Measurements from ENCODE around the gene SERPINA12. TPM values are rescaled to one million over a fixed set of nuclear protein-coding genes. Genes with fewer than 3 reads are reported as not detected.
A peak's percentile ranks its signal among the peaks of the same experiment; 100 is the strongest.

SERPINA12 gene, protein sequence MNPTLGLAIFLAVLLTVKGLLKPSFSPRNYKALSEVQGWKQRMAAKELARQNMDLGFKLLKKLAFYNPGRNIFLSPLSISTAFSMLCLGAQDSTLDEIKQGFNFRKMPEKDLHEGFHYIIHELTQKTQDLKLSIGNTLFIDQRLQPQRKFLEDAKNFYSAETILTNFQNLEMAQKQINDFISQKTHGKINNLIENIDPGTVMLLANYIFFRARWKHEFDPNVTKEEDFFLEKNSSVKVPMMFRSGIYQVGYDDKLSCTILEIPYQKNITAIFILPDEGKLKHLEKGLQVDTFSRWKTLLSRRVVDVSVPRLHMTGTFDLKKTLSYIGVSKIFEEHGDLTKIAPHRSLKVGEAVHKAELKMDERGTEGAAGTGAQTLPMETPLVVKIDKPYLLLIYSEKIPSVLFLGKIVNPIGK
- total RNA-seq: not detected

DNA sequence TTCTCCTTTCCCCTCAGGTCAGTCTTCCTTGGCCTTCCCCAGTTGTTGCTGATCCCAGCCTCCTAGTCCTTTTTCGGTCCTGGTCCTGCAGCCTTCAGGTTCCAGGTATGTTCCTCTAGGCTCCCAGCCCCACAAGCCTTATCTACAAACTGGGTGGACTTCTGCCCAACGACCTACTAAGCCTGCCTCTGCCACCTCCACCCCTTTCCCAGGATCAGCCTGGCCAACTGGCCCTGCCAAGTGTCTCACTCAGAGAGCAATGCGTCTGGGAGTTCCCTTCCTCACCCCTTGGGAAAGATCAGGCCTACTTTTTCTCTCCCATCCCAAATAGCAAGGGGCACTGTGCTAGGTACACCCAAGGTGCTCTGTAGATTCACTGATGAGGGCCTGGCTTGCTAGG is at the start of gene SERPINA12:
TSS of gene SERPINA12 (minus strand) at position 114 of the 400 bp plus-strand sequence. CDS start 11,072 bp downstream, outside the sequence.
- Mint-ChIP-seq H3K27ac (no peak within 1 kb of the TSS), H3K4me3 (no peak within 1 kb of the TSS), H3K36me3 (ENCODE audit: low read depth) (no peaks in the 10 kb centered on the region), H3K27me3 (ENCODE audit: low read depth) (peaks cover 5% of the 10 kb centered on the region), H3K4me1 (ENCODE audit: low read depth) (no peaks in the 10 kb centered on the region), H3K9me3 (ENCODE audit: insufficient read depth) (no peaks in the 10 kb centered on the region)
- ChIA-PET POLR2A (no interaction called here), CTCF (interaction anchor here (0.9 kb wide), 1 partner anchor 23 kb away, joined by 3 read pairs; no protein-coding TSS in a partner anchor)
- DNase-seq: no peak
- ATAC-seq: no peak

DNA sequence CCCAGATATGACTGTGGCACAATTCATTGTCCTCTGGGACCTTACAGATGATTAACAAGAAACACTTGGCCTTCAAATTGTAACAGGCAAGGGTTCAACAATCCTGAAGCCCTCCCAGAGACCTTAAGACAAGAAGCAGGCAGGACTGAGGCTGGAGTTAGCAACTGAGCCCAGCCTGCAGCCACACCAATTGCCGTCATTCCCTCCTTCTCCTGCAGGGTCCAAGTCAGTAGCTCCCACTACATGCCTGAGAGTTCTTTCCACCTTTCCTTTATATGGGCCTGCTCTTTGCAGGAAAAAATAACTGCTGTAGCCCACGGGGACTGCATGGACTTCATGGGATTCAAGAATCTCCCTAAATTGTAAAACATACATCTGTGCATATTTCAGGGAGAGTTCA is 49.6 kb upstream of the SERPINA12 start:
- ATAC-seq (no peak), DNase-seq (no peak)
- POLR2A ChIA-PET: no interaction called here
- Mint-ChIP-seq H3K27ac (no peak overlapping the region), H3K27me3 (ENCODE audit: low read depth) (no peaks in the 10 kb centered on the region), H3K4me3 (no peak overlapping the region), H3K36me3 (ENCODE audit: low read depth) (no peaks in the 10 kb centered on the region), H3K4me1 (ENCODE audit: low read depth) (no peaks in the 10 kb centered on the region), H3K9me3 (ENCODE audit: insufficient read depth) (no peaks in the 10 kb centered on the region)
- CTCF ChIA-PET: no interaction called here

DNA sequence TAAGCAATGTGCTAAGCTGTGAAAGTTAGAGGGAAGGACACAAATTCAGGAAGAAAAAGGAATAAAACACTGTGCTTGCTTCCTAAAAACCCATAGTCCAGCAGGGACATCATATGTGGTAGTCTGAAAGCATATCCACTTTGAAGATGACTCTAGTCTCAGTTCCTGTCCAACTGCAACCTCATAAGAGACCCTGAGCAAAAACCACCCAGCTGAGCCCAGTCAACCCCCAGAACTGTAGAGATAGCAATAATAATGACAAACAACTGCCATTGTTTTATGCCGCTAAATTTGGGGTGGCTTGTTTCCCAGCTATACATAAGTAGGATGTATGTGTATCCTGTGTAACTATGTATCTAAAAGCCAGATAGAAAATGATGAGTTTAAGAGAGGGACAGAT is 48.1 kb upstream of the SERPINA12 start:
- Mint-ChIP-seq H3K4me1 (ENCODE audit: low read depth) (no peaks in the 10 kb centered on the region), H3K9me3 (ENCODE audit: insufficient read depth) (no peaks in the 10 kb centered on the region), H3K36me3 (ENCODE audit: low read depth) (no peaks in the 10 kb centered on the region), H3K27ac (no peak overlapping the region), H3K4me3 (no peak overlapping the region), H3K27me3 (ENCODE audit: low read depth) (peaks cover 5% of the 10 kb centered on the region)
- CTCF ChIA-PET: no interaction called here
- DNase-seq (no peak), ATAC-seq (no peak)
- POLR2A ChIA-PET: no interaction called here

DNA sequence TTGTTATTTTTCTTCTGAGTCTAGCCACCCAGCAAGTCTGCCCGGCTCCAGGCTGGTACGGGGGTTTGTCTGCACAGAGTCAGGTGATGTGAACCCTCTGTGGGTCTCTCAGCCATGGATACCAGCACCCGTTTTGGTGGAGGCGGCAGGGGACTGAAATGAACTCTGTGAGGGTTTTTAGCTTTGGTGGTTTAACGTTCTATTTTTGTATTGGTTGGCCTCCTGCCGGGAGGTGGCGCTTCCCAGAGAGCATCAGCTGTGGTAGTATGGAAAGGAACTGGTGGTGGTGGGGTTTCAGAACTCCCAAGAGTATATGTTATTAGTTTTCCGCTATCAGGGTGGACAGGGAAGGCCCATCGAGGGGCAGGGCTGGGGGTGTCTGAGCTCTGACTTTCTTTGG is 46.7 kb upstream of the SERPINA12 start:
- Mint-ChIP-seq H3K4me1 (ENCODE audit: low read depth) (no peaks in the 10 kb centered on the region), H3K36me3 (ENCODE audit: low read depth) (no peaks in the 10 kb centered on the region), H3K27ac (no peak overlapping the region), H3K9me3 (ENCODE audit: insufficient read depth) (no peaks in the 10 kb centered on the region), H3K27me3 (ENCODE audit: low read depth) (peaks cover 15% of the 10 kb centered on the region), H3K4me3 (no peak overlapping the region)
- no peak for DNase-seq
- CTCF ChIA-PET: no interaction called here
- ATAC-seq: no peak
- POLR2A ChIA-PET: no interaction called here

DNA sequence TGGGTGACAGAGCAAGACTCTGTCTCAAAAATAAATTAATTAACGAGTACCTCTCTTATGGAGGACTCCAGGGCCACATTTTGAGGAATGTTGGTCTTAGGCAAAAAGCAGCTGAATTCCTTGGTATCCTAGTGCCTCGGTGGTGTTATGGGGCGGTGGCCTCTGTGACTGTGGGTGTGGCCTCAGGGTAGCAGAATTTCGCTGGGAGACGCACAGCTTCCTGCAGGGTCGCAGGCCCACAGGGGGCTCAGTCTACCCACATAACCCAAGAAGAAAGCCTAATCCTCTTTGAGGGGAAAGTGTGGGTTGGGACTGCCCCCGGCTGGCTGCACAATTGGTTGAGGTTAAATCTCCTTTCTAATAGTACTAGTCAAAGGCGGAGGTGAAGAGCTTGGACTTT is 40.8 kb upstream of the SERPINA12 start:
- Mint-ChIP-seq H3K4me1 (ENCODE audit: low read depth) (no peaks in the 10 kb centered on the region), H3K4me3 (no peak overlapping the region), H3K27ac (no peak overlapping the region), H3K9me3 (ENCODE audit: insufficient read depth) (no peaks in the 10 kb centered on the region), H3K36me3 (ENCODE audit: low read depth) (no peaks in the 10 kb centered on the region), H3K27me3 (ENCODE audit: low read depth) (peaks cover 19% of the 10 kb centered on the region)
- POLR2A ChIA-PET: no interaction called here
- ATAC-seq (no peak), DNase-seq (no peak)
- CTCF ChIA-PET: interaction anchor here (1.5 to 1.7 kb wide), 2 partner anchors 8 to 116 kb away, joined by 3 to 4 read pairs; no protein-coding TSS in a partner anchor

DNA sequence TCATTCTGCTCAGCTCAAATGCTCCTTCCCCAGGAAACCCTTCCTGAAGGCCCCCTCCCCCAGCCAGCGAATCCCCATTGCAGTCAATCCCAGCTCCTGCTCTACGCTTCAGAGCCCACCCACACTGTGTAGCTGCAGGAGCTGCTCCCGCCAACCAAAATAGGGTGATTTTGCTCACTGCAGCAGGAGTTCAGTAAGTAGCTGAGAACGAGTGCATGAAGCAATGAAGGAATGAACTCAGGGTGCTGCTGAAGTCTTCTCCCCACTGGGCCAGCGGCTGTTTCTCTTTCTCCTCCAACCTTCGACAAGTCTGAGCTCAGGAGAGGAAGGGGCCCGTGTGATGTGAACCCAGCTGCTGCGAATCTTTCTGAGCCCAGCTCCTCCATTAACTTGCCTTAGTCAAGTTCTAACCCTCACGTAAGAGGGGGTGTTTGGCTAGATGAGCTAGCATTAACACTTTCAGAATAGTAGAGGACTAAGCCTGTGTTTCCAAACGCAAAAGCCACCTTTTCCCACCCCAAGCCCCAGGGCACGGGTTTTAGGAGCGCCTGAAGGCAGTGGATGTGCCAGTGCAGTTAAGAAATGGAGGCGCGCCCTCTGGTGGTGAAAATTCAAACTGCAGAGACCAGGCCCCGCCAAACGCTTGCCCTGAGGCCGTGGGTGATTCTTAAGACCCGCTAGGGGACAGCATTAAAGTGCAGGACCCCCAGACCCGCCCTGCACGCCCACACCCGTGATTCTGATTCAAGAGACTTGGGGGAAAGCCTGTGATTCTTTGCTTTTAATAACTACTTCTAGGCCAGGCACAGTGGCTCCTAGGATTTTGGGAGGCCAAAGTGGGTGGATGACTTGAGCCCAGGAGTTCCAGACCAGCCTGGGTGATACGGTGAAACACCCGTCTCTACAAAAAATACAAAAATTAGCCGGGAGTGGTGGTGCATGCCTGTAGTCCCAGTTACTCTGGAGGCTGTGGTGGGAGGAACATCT is 40.0 kb upstream of the SERPINA12 start:
- ChIA-PET POLR2A (interaction anchor here (0.7 kb wide), 1 partner anchor 115 kb away, joined by 3 read pairs; no protein-coding TSS in a partner anchor), CTCF (interaction anchor here (0.7 to 1.7 kb wide), 13 partner anchors 13 to 417 kb away, joined by 3 to 10 read pairs (median 3); no protein-coding TSS in a partner anchor)
- DNase-seq: peak; percentile 69
- no peak overlapping the region for H3K27ac Mint-ChIP-seq
- peaks cover 19% of the 10 kb centered on the region for H3K27me3 Mint-ChIP-seq (ENCODE audit: low read depth)
- H3K9me3 Mint-ChIP-seq (ENCODE audit: insufficient read depth): no peaks in the 10 kb centered on the region
- no peaks in the 10 kb centered on the region for H3K4me1 Mint-ChIP-seq (ENCODE audit: low read depth)
- H3K4me3 Mint-ChIP-seq: no peak overlapping the region
- peak; percentile 69 for ATAC-seq
- no peaks in the 10 kb centered on the region for H3K36me3 Mint-ChIP-seq (ENCODE audit: low read depth)

DNA sequence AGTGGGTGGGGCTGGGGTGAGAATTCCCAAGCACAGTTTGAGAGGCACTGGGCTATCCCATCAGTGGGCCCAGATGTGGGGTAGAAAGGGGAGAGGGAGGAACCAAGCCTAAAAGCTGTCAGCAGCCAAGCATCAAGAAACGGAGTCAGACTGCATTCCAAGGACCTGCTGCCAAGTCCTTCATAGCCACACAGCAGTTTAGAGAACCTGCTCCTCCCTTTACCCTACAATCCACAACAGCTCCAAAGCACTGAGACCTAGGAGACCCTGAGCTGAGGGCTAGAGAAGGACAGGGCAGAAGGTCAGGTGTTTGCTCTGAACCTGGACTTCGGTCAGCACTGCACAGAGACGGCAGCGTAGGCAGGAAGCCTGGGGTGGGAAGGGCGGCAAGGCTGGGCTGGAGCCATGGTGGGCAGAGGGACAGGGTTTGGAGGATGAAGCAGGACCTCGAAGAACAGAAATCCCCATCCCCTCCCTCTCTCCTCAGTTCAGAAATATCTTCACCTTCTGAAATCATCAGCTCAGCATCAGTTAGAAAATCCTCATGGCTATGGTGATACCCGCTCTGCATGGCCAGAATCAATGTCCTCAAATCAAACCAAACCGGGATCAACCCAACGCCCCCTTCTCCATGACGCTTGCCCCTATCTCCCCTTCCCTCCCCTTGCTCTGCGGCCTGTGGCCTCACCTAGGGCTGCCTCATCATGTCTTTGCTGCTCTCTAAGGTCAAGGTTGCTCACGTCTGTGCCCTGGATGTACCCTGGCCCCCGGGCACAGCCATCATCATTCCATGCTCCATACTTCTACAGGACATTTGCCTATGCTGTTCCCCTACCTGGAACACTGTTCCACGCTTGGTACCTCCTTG is 39.1 kb upstream of the SERPINA12 start:
- H3K36me3 Mint-ChIP-seq (ENCODE audit: low read depth): no peaks in the 10 kb centered on the region
- ATAC-seq: no peak

DNA sequence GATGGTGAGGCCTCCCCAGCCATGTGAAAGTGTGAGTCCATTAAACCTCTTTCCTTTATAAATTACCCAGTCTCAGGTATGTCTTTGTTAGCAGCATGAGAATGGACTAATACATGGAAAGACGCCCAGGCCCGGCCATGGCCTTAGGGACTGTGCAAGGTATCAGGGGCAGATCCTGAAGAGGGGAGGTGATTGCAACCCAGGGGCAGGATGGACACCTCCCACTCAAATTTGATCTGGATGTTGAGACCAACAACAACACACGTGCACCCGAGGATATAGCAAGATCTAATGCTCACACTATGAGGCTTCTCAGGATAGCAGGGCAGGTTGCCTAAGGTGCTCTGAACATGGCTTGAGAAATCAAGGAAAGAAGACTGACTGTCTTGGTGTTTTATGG is 38.5 kb upstream of the SERPINA12 start:
- Mint-ChIP-seq H3K27me3 (ENCODE audit: low read depth) (peaks cover 17% of the 10 kb centered on the region), H3K27ac (no peak overlapping the region), H3K9me3 (ENCODE audit: insufficient read depth) (no peaks in the 10 kb centered on the region), H3K4me1 (ENCODE audit: low read depth) (no peaks in the 10 kb centered on the region), H3K4me3 (no peak overlapping the region), H3K36me3 (ENCODE audit: low read depth) (no peaks in the 10 kb centered on the region)
- ChIA-PET POLR2A (no interaction called here), CTCF (no interaction called here)
- ATAC-seq: no peak
- DNase-seq: no peak

More for the DNA sequence above, 39.1 kb upstream of the SERPINA12 start:
- ChIA-PET POLR2A (no interaction called here), CTCF (interaction anchor here (0.7 to 1.5 kb wide), 12 partner anchors 12 to 416 kb away, joined by 3 to 10 read pairs (median 3); no protein-coding TSS in a partner anchor)
- H3K27ac Mint-ChIP-seq: no peak overlapping the region
- H3K27me3 Mint-ChIP-seq (ENCODE audit: low read depth): peaks cover 17% of the 10 kb centered on the region
- H3K9me3 Mint-ChIP-seq (ENCODE audit: insufficient read depth): no peaks in the 10 kb centered on the region
- no peak for DNase-seq
- H3K4me3 Mint-ChIP-seq: no peak overlapping the region
- H3K4me1 Mint-ChIP-seq (ENCODE audit: low read depth): no peaks in the 10 kb centered on the region

DNA sequence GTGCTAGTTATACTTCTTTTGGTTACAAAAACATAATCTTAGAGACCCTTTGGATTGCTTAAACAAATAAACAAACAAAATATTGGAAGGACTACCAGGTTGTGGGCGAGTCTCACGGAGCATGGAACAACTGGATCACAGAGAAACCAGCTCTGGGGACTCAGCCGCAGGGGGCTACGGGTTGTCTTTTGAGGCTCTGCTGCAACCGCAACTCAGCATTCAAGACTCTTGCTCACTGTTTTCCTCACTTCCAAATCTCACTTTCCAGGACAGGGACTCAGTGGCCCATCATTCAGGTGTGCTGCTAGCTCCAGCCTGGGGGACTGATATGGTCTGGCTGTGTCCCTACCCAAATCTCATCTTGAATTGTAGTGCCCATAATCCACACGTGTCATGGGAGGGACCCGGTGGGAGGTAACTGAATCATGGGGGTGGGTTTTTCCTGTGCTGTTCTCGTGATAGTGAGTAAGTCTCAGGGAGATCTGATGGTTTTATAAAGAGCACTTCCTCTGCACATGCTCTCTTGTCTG is 37.9 kb upstream of the SERPINA12 start:
- H3K36me3 Mint-ChIP-seq (ENCODE audit: low read depth): no peaks in the 10 kb centered on the region
- H3K27me3 Mint-ChIP-seq (ENCODE audit: low read depth): peaks cover 13% of the 10 kb centered on the region
- ChIA-PET POLR2A (no interaction called here), CTCF (interaction anchor here (0.7 kb wide), 1 partner anchor 61 kb away, joined by 3 read pairs; no protein-coding TSS in a partner anchor)
- H3K4me3 Mint-ChIP-seq: no peak overlapping the region
- no peak for DNase-seq
- H3K9me3 Mint-ChIP-seq (ENCODE audit: insufficient read depth): no peaks in the 10 kb centered on the region
- H3K4me1 Mint-ChIP-seq (ENCODE audit: low read depth): no peaks in the 10 kb centered on the region
- no peak for ATAC-seq
- H3K27ac Mint-ChIP-seq: no peak overlapping the region

DNA sequence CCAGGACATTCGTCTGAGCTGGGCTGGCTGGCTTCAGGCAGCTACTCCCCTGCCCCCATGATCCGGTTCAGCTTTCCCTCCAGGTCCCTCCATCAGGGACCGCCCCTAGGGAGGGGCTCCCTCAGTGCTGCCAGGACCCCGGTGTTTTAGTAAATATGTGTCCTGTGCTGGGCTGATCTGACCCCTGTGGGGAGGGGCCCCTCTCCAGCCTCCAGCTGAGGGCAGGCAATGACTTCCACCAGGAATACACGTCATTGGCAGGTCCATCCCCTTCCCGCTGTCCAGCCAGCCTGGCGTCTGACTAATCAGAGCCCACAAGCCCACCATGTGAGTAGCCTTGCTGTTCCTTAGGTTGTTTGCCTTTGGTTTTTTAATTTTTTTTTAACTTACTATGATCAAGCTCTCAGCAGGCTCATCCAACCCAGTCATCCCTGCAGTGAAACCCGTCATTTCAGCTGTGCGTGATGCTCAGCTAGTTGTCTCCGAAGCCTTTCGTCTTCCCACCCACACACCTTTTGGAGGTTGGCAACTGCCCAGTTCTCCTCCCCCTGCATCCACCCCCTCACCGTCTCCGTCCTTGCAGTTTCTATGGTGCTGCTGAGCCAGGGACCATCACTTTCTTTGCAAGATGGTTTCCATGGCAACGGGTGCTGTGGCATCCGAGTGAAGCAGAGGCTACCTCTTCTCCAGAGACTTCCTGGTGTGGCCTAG is 36.0 kb upstream of the SERPINA12 start:
- Mint-ChIP-seq H3K4me3 (no peak overlapping the region), H3K36me3 (ENCODE audit: low read depth) (no peaks in the 10 kb centered on the region), H3K4me1 (ENCODE audit: low read depth) (no peaks in the 10 kb centered on the region), H3K27ac (no peak overlapping the region), H3K9me3 (ENCODE audit: insufficient read depth) (no peaks in the 10 kb centered on the region), H3K27me3 (ENCODE audit: low read depth) (no peaks in the 10 kb centered on the region)
- ChIA-PET POLR2A (interaction anchor here (0.7 kb wide), 1 partner anchor 746 kb away, joined by 3 read pairs; no protein-coding TSS in a partner anchor), CTCF (no interaction called here)
- ATAC-seq (no peak), DNase-seq (no peak)
